Esophagus muscularis mucosa (tissue), 3 donors: ENCODE results near the gene DRC7.

Experiments used
- POLR2A ChIP-seq: fragments of 450-650 bp; IDR thresholded peaks from one replicate; pipeline ENCODE4 v1.6.1; 2017; ENCODE audit warnings: antibody characterized with exemption, moderate library complexity, mild to moderate bottlenecking, low read depth
- TF ChIP-seq, protein P1 (sequence below), 3 experiments: fragments of 200-600 bp in 2 of 3; fragments of 450-650 bp in 1 of 3; sonication (generic) in 2 of 3; IDR thresholded peaks; one replicate each; pipeline ENCODE4 v1.5.1; 2017 to 2019; ENCODE audit warnings: antibody characterized with exemption in 3 of 3, mild to moderate bottlenecking in 2 of 3, moderate library complexity in 1 of 3

DNA sequence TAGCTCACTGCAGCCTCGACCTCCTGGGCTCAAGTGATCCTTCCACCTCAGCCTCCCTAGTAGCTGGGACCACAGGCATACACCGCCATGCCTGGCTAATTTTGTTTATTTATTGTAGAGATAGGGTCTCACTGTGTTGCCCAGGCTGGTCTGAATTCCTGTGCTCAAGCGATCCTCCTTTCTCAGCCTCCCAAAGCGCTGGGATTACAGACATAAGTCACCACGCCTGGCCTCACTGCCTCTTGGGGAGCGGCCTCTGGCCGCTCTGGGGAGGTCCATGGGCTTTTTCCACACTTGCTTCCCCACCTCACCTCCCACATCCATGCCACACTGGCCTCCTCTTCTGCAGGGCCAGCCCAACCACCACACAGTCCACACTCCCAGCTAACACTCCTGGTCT, 44.8 kb upstream of the DRC7 start:
- TF ChIP-seq POLR2A: no peak
- TF ChIP-seq, protein P1, sequence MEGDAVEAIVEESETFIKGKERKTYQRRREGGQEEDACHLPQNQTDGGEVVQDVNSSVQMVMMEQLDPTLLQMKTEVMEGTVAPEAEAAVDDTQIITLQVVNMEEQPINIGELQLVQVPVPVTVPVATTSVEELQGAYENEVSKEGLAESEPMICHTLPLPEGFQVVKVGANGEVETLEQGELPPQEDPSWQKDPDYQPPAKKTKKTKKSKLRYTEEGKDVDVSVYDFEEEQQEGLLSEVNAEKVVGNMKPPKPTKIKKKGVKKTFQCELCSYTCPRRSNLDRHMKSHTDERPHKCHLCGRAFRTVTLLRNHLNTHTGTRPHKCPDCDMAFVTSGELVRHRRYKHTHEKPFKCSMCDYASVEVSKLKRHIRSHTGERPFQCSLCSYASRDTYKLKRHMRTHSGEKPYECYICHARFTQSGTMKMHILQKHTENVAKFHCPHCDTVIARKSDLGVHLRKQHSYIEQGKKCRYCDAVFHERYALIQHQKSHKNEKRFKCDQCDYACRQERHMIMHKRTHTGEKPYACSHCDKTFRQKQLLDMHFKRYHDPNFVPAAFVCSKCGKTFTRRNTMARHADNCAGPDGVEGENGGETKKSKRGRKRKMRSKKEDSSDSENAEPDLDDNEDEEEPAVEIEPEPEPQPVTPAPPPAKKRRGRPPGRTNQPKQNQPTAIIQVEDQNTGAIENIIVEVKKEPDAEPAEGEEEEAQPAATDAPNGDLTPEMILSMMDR (IDR thresholded peaks at IDR 0.05): no peak
